Suprapubic skin (tissue), 3 donors: ENCODE data around the gene TRNP1.

Experiments used
- CTCF ChIP-seq, 2 donors: fragments of 200-600 bp in 1 of 2; fragments of 450-650 bp in 1 of 2; sonication (generic) in 1 of 2; IDR thresholded peaks; one replicate each; pipeline ENCODE4 v1.5.1; 2016 to 2019; ENCODE audit warnings: antibody characterized with exemption in 2 of 2, mild to moderate bottlenecking in 1 of 2, moderate library complexity in 1 of 2
- POLR2AphosphoS5 ChIP-seq, 3 donors: sonication (generic); formaldehyde crosslinking; IDR thresholded peaks; one replicate each; pipeline ENCODE4 v1.6.1; 2017; ENCODE audit warnings: antibody characterized with exemption in 3 of 3

- TF ChIP-seq CTCF (IDR thresholded peaks at IDR 0.05), result no peak
- no peak for TF ChIP-seq POLR2AphosphoS5 (IDR thresholded peaks at IDR 0.05)
These were observed 6.8 kb upstream of the TRNP1 start for GRCh38 chr1:26986658-26987057.
